GM10266 (cell line): ENCODE measurements around the gene CNTRL.

Source experiments
- DNase-seq: peaks from one replicate; pipeline ENCODE4 v3.0.0; 2012; ENCODE audit errors: extremely low spot score
- TF ChIP-seq, protein P1 (sequence below): IDR thresholded peaks from 2 replicates; pipeline ENCODE4 v1.5.1; 2012; ENCODE audit warnings: mild to moderate bottlenecking, low read depth; ENCODE audit not compliant: control insufficient read depth, insufficient read depth; ENCODE audit errors: missing control alignments

Gene CNTRL

DNA sequence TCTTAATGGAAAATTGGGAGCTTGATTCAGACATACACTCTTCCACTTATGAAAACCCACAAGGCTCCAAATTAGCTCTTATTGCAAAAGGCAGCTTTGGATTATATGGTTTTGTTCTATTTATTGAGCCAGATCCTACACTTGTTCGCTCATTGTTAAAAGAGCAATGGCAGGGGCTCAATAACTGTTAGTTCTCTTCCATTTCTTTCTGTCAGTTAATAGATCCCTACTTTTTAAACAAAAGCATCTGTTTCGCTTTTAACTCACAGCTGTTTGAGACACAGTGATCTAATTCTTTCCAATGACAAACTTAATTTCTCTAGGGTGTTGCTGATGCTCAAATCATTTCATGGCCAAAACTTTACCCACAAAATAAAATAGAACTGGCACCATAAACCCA lies 36.4 kb upstream of the CNTRL start:
- TF ChIP-seq, protein P1, sequence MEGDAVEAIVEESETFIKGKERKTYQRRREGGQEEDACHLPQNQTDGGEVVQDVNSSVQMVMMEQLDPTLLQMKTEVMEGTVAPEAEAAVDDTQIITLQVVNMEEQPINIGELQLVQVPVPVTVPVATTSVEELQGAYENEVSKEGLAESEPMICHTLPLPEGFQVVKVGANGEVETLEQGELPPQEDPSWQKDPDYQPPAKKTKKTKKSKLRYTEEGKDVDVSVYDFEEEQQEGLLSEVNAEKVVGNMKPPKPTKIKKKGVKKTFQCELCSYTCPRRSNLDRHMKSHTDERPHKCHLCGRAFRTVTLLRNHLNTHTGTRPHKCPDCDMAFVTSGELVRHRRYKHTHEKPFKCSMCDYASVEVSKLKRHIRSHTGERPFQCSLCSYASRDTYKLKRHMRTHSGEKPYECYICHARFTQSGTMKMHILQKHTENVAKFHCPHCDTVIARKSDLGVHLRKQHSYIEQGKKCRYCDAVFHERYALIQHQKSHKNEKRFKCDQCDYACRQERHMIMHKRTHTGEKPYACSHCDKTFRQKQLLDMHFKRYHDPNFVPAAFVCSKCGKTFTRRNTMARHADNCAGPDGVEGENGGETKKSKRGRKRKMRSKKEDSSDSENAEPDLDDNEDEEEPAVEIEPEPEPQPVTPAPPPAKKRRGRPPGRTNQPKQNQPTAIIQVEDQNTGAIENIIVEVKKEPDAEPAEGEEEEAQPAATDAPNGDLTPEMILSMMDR = no peak

DNA sequence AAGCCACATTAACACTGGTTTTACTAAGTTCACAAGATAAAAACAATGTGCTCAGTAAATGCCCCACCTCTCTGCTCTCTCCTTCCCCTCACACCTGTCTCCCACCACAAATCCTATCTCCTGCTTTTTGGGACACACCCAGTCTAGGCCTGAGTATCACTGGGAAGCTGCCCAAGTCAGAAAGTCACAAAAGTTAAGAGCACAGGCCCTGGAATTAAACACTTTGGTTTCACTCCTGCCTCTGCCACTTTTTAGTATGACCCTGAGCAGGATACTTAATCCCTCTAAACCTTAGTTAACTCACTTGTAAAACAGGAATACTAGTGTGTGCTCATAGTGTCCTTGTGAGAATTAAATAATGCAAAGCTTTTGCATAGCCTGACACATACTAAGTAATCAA lies 36.0 kb upstream of the CNTRL start:
- TF ChIP-seq, protein P1 = no peak
- no peak for DNase-seq

More for the DNA sequence above, 36.4 kb upstream of the CNTRL start:
- DNase-seq = no peak

DNA sequence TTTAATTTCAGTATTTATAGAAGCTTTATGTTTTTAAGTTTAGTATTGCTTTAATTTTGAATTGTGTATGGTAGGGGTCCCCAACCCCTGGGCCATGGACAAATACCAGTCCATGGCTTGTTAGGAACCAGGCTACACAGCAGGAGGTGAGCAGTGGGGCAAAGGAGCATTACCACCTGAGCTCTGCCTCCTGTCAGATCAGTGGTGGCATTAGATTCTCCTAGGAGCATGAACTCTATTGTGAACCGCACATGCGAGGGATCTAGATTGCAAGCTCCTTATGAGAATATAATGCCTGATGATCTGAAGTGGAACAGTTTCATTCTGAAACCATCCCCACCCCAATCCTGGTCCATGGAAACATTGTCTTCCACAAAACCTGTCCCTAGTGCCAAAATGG lies 26.6 kb upstream of the CNTRL start:
- TF ChIP-seq, protein P1 = no peak
- no peak for DNase-seq

DNA sequence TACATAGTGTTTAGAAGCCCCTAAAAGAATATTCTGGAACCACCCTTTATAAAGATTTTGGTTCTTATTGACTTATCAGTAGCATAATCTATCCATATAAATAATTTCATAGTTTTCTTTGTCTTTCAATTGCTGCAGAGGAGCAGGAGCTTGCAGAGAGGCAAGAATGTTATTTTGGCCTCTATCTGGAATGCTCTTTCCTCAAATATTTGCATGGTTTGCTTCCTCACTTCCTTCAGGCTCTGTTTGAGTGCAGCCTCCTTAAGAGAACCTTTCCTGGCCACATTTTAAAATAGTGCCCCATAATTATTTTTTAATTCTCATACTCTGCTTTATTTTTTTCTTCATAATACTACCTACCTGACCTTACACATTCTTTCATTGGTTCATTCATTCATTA lies 26.1 kb upstream of the CNTRL start:
- no peak for DNase-seq
- TF ChIP-seq, protein P1 = no peak

DNA sequence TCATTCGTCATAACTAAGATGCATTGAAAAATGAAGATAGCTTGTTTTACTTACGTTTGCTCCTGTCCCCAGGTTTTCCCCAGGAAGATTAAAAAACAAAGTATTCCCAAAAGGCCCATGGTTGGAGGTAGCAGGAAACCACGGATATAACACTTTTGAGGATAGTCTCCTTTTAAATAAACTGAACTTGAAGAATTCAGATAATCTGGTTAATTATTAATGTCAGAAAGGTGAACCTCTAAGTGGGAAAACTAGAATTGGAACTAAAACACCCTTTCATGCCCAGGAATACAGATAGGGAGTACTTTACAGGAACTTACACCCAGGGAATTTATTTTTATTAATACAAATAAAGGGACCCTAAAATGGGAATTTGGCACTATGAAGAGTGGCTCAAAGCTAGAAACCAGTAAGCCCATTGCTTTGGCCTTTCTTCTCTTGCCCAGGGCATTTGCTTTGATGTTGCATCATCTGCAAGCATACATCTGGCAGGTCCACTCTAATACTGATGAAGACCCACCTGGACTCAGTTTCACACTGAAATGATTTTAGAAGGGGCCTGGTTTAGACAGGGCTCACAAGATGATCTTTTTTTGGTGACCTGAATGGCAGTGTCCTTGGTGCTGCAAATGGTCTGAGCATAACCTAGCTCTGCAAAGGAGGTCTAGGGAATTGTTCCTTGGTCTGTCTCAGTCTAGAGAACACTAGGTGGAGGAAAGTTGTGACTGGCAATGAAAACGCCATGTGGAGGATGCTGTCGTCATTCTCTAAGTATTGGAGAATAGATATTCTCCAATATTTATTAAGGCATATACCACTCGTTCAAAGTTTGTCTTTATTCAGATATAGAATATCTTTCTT lies 24.4 kb upstream of the CNTRL start, which contains the start of gene C5:
C5 (minus strand) TSS at position 148 of the 861 bp plus-strand sequence; CDS start at position 119, 29 bp downstream.
- no peak for DNase-seq
- TF ChIP-seq, protein P1 = no peak

DNA sequence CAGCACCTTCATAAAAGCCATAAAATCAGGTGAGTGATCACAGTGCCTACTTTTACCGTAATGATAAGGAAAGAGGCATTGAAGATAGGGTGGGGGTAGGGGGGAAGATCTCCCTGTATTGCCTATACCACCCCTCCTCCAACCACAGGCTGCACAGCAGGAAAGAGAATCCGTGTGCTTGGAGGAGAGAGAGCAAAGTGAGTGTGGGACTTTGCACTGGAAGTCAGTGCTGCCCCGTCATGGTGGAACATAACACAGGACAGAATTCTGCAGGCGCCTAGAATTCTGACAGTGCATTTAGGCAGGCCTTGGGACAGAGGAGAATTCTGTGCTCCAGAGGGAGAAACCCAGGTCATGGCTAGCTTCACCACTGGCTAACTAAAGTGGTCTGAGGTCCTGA lies 21.2 kb upstream of the CNTRL start:
- DNase-seq = no peak
- TF ChIP-seq, protein P1 = no peak

DNA sequence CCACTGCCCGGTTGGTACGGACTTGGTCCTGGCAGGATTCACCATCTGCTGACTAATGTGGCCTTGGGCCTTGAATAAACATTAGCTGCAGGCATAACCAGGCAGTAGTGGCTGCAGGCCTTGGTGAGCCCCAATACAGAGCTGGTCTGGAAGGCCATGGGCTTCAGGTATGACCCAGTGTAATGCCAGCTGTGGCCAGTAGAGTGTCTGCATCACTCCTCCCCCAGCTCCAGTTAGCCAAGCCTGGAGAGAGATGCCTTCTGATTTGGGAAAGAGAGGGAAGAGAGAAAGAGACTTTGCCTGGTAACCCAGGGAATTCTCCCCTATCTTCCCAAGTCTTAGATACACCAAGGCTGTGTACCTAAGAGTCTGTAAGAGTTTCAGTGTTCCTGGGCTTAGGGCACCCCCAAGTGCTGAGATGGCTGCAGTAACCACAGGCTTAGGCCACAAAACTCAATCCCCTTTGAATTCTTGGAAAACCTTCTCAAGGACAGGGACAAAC lies 19.1 kb upstream of the CNTRL start:
- DNase-seq = no peak
- TF ChIP-seq, protein P1 = peak; percentile 22
